Urinary bladder (tissue), 4 donors: ENCODE results near the gene EFR3B. TPM values are rescaled to one million over a fixed set of nuclear protein-coding genes. Genes with fewer than 3 reads are reported as not detected.

Source experiments
- DNase-seq: peaks from one replicate; pipeline ENCODE4 v3.0.0-alpha.2; 2015; ENCODE audit errors: extremely low spot score
- H3K27ac ChIP-seq: one replicate; pipeline ENCODE4 v1.5.1; 2013; ENCODE audit warnings: low read depth, mild to moderate bottlenecking, moderate library complexity
- H3K36me3 ChIP-seq: one replicate; pipeline ENCODE4 v1.6.1; 2013; ENCODE audit warnings: mild to moderate bottlenecking, moderate library complexity; ENCODE audit not compliant: insufficient read depth
- H3K4me1 ChIP-seq: one replicate; pipeline ENCODE4 v1.6.1; 2013; ENCODE audit warnings: mild to moderate bottlenecking, moderate library complexity; ENCODE audit not compliant: insufficient read depth
- H3K4me3 ChIP-seq: one replicate; pipeline ENCODE4 v1.5.1; 2013; ENCODE audit warnings: low read depth, low read length
- WGBS: extraction: QIAGEN DNeasy Blood & Tissue Kit; methylation state at CpG from one replicate; pipeline ENCODE4 v1.1.7; 2013; 5-methylcytosine and 5-hydroxymethylcytosine counted together
- polyA plus RNA-seq: library from polyadenylated mRNA; stranded (reverse); fragments of 200-250 nt; gene quantifications from one replicate; pipeline ENCODE4 v1.2.3, GENCODE V29; 2013
- total RNA-seq: library from RNA; depleted of rRNA; stranded (reverse); fragments of >200 nt; gene quantifications from one replicate; pipeline ENCODE4 v1.2.3, GENCODE V29; 2014
- donor health status: healthy with polysubstance abuse.
- donor health status: healthy.

The EFR3B gene
- total and polyA plus RNA-seq, 2 donors: 0.51 to 3.8 TPM

- no peak overlapping the region for H3K27ac ChIP-seq
- H3K4me1 ChIP-seq: no peaks in the 10 kb centered on the region
- H3K36me3 ChIP-seq: no peaks in the 10 kb centered on the region
- H3K4me3 ChIP-seq: no peak overlapping the region
- no peak for DNase-seq
- WGBS: 79% methylated on average over 11 of the region's 11 CpGs
These were observed 146.0 kb downstream of the EFR3B start for GRCh38 chr2:25187729-25188350.

DNA sequence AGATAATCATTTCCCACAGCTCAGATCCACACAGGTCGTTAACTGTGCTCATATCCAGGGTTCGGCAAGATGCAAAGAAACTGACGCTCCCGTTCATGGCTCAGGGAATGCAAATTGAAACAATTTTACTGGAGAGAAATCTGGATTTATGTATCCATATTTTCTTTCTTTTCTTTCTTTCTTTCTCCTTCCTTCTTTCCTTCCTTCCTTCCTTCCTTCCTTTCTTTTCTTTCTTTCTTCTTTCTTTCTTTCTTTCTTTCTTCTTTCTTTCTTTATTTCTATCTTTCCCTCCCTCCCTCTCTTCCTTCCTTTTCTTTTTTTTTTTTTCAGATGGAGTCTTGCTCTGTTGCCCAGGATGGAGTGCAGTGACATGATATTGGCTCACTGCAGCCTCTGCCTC, 146.5 kb downstream of the EFR3B start:
- Histone ChIP-seq H3K4me3 (no peak overlapping the region), H3K27ac (no peak overlapping the region), H3K36me3 (no peaks in the 10 kb centered on the region), H3K4me1 (no peaks in the 10 kb centered on the region)
- DNase-seq: no peak
- 86% methylated on average over 4 of the region's 4 CpGs for WGBS

GRCh38 chr2:25190536-25190935, 148.7 kb downstream of the EFR3B start:
- H3K4me1 ChIP-seq: no peaks in the 10 kb centered on the region
- no peak for DNase-seq
- no peak overlapping the region for H3K4me3 ChIP-seq
- H3K36me3 ChIP-seq: no peaks in the 10 kb centered on the region
- H3K27ac ChIP-seq: no peak overlapping the region
- WGBS: 82% methylated on average over 5 of the region's 5 CpGs

- Histone ChIP-seq H3K4me1 (no peaks in the 10 kb centered on the region), H3K27ac (no peak overlapping the region), H3K4me3 (no peak overlapping the region), H3K36me3 (no peaks in the 10 kb centered on the region)
- WGBS: 90% methylated on average over 9 of the region's 9 CpGs
- DNase-seq: no peak
These were observed 152.8 kb downstream of the EFR3B start for GRCh38 chr2:25194576-25195122.

DNA sequence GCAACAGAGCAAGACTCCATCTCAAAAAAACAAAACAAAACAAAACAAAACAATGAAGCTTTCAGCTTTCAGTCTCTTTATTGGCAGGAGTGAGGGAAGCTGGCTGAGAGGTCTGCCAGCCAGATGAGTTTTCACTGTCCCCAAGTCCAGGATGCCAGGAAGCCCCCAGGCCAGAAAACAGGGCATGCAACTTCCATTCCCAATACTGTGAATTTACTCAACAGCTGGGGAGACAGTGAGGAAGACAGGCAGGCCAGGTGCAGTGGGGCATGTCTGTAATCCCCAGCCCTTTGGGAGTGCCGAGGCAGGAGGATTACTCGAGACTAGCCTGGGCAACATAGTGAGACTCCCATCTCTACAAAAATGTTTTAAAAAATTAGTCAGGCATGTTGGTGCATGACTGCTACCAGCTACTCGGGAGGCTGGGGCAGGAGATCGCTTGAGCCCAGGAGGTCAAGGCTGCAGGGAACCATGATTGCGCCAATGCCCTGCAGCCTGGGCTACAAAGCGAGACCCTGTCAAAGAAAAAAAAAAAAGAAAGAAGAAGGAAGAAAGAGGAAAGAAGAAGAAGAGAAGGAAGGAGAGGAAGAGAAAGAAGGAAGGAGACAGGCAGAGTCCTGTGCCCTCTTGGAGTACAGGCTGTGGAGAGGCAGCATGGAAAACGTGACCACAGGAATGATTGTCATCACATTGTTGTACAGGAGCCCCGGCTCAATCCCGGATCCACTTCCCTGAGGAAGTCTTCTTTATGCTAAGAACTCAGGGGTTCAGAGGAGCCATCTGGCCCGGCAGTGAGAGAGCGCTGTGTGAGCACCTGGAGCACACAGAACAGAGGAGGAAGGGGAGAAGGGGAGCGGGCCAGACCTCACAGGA, 155.7 kb downstream of the EFR3B start:
- DNase-seq: no peak
- Histone ChIP-seq H3K4me3 (no peak overlapping the region), H3K36me3 (no peaks in the 10 kb centered on the region), H3K4me1 (no peaks in the 10 kb centered on the region), H3K27ac (no peak overlapping the region)
- WGBS: 64% methylated on average over 12 of the region's 12 CpGs

GRCh38 chr2:25198209-25198525, 156.3 kb downstream of the EFR3B start:
- no peak for DNase-seq
- no peak overlapping the region for H3K27ac ChIP-seq
- WGBS: 55% methylated on average over 4 of the region's 4 CpGs
- H3K4me1 ChIP-seq: no peaks in the 10 kb centered on the region
- no peak overlapping the region for H3K4me3 ChIP-seq
- H3K36me3 ChIP-seq: no peaks in the 10 kb centered on the region

GRCh38 chr2:25198576-25198975, 156.7 kb downstream of the EFR3B start:
- no peak overlapping the region for H3K27ac ChIP-seq
- no peak for DNase-seq
- H3K4me3 ChIP-seq: no peak overlapping the region
- no peaks in the 10 kb centered on the region for H3K36me3 ChIP-seq
- WGBS: 65% methylated on average over 5 of the region's 5 CpGs
- no peaks in the 10 kb centered on the region for H3K4me1 ChIP-seq

- Histone ChIP-seq H3K4me1 (no peaks in the 10 kb centered on the region), H3K36me3 (no peaks in the 10 kb centered on the region), H3K4me3 (no peak overlapping the region), H3K27ac (no peak overlapping the region)
- 80% methylated on average over 6 of the region's 6 CpGs for WGBS
- DNase-seq: no peak
These were observed 159.4 kb downstream of the EFR3B start for GRCh38 chr2:25201265-25201664.

GRCh38 chr2:25201794-25202193, 159.9 kb downstream of the EFR3B start:
- Histone ChIP-seq H3K4me1 (no peaks in the 10 kb centered on the region), H3K4me3 (no peak overlapping the region), H3K27ac (no peak overlapping the region), H3K36me3 (no peaks in the 10 kb centered on the region)
- DNase-seq: no peak
- 93% methylated on average over 7 of the region's 7 CpGs for WGBS

- H3K4me1 ChIP-seq: no peaks in the 10 kb centered on the region
- no peaks in the 10 kb centered on the region for H3K36me3 ChIP-seq
- WGBS: 90% methylated on average over 11 of the region's 11 CpGs
- no peak for DNase-seq
- no peak overlapping the region for H3K27ac ChIP-seq
- no peak overlapping the region for H3K4me3 ChIP-seq
These were observed 160.4 kb downstream of the EFR3B start for GRCh38 chr2:25202275-25202674.

GRCh38 chr2:25204190-25204838, 162.4 kb downstream of the EFR3B start:
- no peak for DNase-seq
- no peaks in the 10 kb centered on the region for H3K36me3 ChIP-seq
- 36% methylated on average over 59 of the region's 59 CpGs for WGBS
- H3K4me1 ChIP-seq: no peaks in the 10 kb centered on the region
- peak overlapping the region; percentile 21 for H3K4me3 ChIP-seq
- no peak overlapping the region for H3K27ac ChIP-seq

GRCh38 chr2:25207078-25207545, 165.2 kb downstream of the EFR3B start:
- Histone ChIP-seq H3K4me3 (no peak overlapping the region), H3K27ac (no peak overlapping the region), H3K36me3 (no peaks in the 10 kb centered on the region), H3K4me1 (no peaks in the 10 kb centered on the region)
- 67% methylated on average over 5 of the region's 5 CpGs for WGBS
- no peak for DNase-seq
